ENCODE measurements around the gene NT5DC3.

The NT5DC3 gene

GRCh38 chr12:103768467-103769123, 72.4 kb downstream of the NT5DC3 start:
- H3F3A ChIP-seq (ENCODE audit: low read depth), result no peaks in the 10 kb centered on the region
- no peaks in the 10 kb centered on the region for H3K36me3 ChIP-seq (ENCODE audit: insufficient read depth, low read length)
- no peak overlapping the region for H3K4me3 ChIP-seq (ENCODE audit: low read length, poor library complexity, severe bottlenecking)
- H4K20me1 ChIP-seq (ENCODE audit: insufficient read depth, low read length, poor library complexity, severe bottlenecking), result no peaks in the 10 kb centered on the region
- no peak for TF ChIP-seq EZH2phosphoT487 (IDR thresholded peaks at IDR 0.05; ENCODE audit: borderline replicate concordance)
- no peak for TF ChIP-seq CTCF (conservative IDR thresholded peaks at IDR 0.05; ENCODE audit: low read length)
- no peaks in the 10 kb centered on the region for H3K79me2 ChIP-seq (ENCODE audit: insufficient read depth, low read length)
- no peak overlapping the region for H3K9ac ChIP-seq (ENCODE audit: low read depth, low read length, poor library complexity, severe bottlenecking)
- no peak overlapping the region for H2AFZ ChIP-seq (ENCODE audit: low read length)
- H3K4me1 ChIP-seq (ENCODE audit: insufficient read depth, low read length, poor library complexity, severe bottlenecking), result no peaks in the 10 kb centered on the region
- H3K9me3 ChIP-seq (ENCODE audit: insufficient read depth, low read depth, low read length), result no peaks in the 10 kb centered on the region
- H3K4me2 ChIP-seq (ENCODE audit: low read depth, low read length, poor library complexity, severe bottlenecking), result no peak overlapping the region
- no peaks in the 10 kb centered on the region for H3K9me2 ChIP-seq (replicated peaks; ENCODE audit: low read depth, low read length)
- no peaks in the 10 kb centered on the region for H3K27me3 ChIP-seq (ENCODE audit: insufficient read depth, low read length, poor library complexity, severe bottlenecking)

GRCh38 chr12:103766028-103766427, 75.0 kb downstream of the NT5DC3 start:
- Histone ChIP-seq H3K4me1 (ENCODE audit: insufficient read depth, low read length, poor library complexity, severe bottlenecking) (no peaks in the 10 kb centered on the region), H3K36me3 (ENCODE audit: insufficient read depth, low read length) (no peaks in the 10 kb centered on the region), H3K9me2 (replicated peaks; ENCODE audit: low read depth, low read length) (no peaks in the 10 kb centered on the region), H3K9me3 (ENCODE audit: insufficient read depth, low read depth, low read length) (no peaks in the 10 kb centered on the region), H3K9ac (ENCODE audit: low read depth, low read length, poor library complexity, severe bottlenecking) (no peak overlapping the region), H3K27me3 (ENCODE audit: insufficient read depth, low read length, poor library complexity, severe bottlenecking) (no peaks in the 10 kb centered on the region), H3K4me3 (ENCODE audit: low read length, poor library complexity, severe bottlenecking) (no peak overlapping the region), H3F3A (ENCODE audit: low read depth) (no peaks in the 10 kb centered on the region), H2AFZ (ENCODE audit: low read length) (no peak overlapping the region), H4K20me1 (ENCODE audit: insufficient read depth, low read length, poor library complexity, severe bottlenecking) (no peaks in the 10 kb centered on the region), H3K79me2 (ENCODE audit: insufficient read depth, low read length) (no peaks in the 10 kb centered on the region), H3K4me2 (ENCODE audit: low read depth, low read length, poor library complexity, severe bottlenecking) (no peak overlapping the region)
- TF ChIP-seq EZH2phosphoT487 (IDR thresholded peaks at IDR 0.05; ENCODE audit: borderline replicate concordance) (no peak), CTCF (conservative IDR thresholded peaks at IDR 0.05; ENCODE audit: low read length) (no peak)

- no peaks in the 10 kb centered on the region for H4K20me1 ChIP-seq (ENCODE audit: insufficient read depth, low read length, poor library complexity, severe bottlenecking)
- no peak for TF ChIP-seq EZH2phosphoT487 (IDR thresholded peaks at IDR 0.05; ENCODE audit: borderline replicate concordance)
- TF ChIP-seq CTCF (conservative IDR thresholded peaks at IDR 0.05; ENCODE audit: low read length), result no peak
- H3K9me2 ChIP-seq (replicated peaks; ENCODE audit: low read depth, low read length), result no peaks in the 10 kb centered on the region
- H3K79me2 ChIP-seq (ENCODE audit: insufficient read depth, low read length), result no peaks in the 10 kb centered on the region
- H3F3A ChIP-seq (ENCODE audit: low read depth), result no peaks in the 10 kb centered on the region
- no peak overlapping the region for H3K4me3 ChIP-seq (ENCODE audit: low read length, poor library complexity, severe bottlenecking)
- H3K9ac ChIP-seq (ENCODE audit: low read depth, low read length, poor library complexity, severe bottlenecking), result no peak overlapping the region
- no peaks in the 10 kb centered on the region for H3K9me3 ChIP-seq (ENCODE audit: insufficient read depth, low read depth, low read length)
- H3K4me2 ChIP-seq (ENCODE audit: low read depth, low read length, poor library complexity, severe bottlenecking), result no peak overlapping the region
- H3K36me3 ChIP-seq (ENCODE audit: insufficient read depth, low read length), result no peaks in the 10 kb centered on the region
- H3K4me1 ChIP-seq (ENCODE audit: insufficient read depth, low read length, poor library complexity, severe bottlenecking), result no peaks in the 10 kb centered on the region
- no peak overlapping the region for H2AFZ ChIP-seq (ENCODE audit: low read length)
- no peaks in the 10 kb centered on the region for H3K27me3 ChIP-seq (ENCODE audit: insufficient read depth, low read length, poor library complexity, severe bottlenecking)
Measured at GRCh38 chr12:103765322-103765721, 75.7 kb downstream of the NT5DC3 start.

All from Loucy (cell line).